Measurements from ENCODE around the gene IFRD2.
"Not testable (repeated sequence)": the region's sequence is repeated elsewhere in the genome, so short reads cannot be mapped to it uniquely, and the experiment has no call there.

IFRD2 gene

GRCh38 chr3:50324351-50325112 is 32.3 kb upstream of the IFRD2 start:
- peak; percentile 57 for DNase-seq

- no peak for DNase-seq
Measured at GRCh38 chr3:50323614-50324199, 31.5 kb upstream of the IFRD2 start.

- DNase-seq, result no peak
Measured at GRCh38 chr3:50323092-50323600, 30.9 kb upstream of the IFRD2 start.

GRCh38 chr3:50322386-50323091 is 30.3 kb upstream of the IFRD2 start, which contains the start of gene HYAL2:
TSS of gene HYAL2 (minus strand) at chr3:50322745. CDS start at chr3:50320489, 2,256 bp downstream.
- no peak for DNase-seq

DNA sequence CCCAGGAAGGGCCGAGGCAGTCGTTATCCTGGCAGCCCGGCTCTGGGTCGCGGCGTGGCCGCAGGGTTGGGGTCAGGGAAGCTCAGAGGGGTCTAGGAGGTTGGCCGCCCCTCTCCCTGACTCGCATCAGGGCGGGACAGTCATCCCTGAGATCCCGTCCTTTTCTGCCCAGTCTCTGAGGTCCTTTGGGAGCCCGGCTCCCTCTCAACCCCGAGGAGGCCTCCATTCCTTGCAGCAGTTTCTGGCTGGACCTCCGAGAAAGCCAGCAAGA is 29.8 kb upstream of the IFRD2 start:
- DNase-seq, result no peak

GRCh38 chr3:50321336-50322114 is 29.3 kb upstream of the IFRD2 start:
- DNase-seq, result peak; percentile 88

GRCh38 chr3:50320853-50321335 is 28.7 kb upstream of the IFRD2 start:
- peak; percentile 73 for DNase-seq

DNA sequence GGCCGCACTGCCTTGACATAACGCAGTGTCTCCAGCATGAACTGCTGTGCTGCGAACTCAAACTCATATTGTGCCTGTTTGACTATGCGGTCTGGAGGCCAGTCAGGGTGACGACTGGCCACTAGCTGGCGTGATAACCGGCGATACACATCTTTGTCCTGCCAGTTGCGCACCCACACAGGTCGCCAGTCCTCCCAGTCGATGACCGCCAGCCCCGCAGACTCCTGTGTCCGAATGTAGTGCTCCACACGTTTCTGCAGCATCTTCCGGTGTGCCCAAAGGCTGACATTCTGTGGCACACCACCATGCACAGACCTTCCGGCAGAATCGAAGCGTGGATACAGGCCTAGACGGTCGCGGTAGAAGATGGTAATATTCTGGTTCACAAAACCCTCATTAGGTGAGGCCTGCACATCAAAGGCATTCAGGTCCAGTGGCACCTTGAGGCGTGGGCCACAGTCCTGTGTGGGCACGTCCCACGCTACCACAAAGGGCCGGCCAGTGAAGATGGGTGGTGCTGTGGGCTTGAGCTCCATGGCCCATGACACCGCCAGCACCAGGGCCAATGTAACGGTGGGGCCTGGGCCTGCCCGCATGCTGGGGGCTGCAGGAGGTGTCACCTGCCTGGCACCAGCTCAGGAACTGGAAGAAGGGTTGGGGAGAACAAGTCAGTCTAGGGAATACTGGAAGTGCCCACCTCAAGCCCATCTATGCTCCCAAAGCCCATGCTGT is 27.8 kb upstream of the IFRD2 start:
- DNase-seq, result no peak

GRCh38 chr3:50319181-50319893 is 27.1 kb upstream of the IFRD2 start:
- no peak for DNase-seq

DNA sequence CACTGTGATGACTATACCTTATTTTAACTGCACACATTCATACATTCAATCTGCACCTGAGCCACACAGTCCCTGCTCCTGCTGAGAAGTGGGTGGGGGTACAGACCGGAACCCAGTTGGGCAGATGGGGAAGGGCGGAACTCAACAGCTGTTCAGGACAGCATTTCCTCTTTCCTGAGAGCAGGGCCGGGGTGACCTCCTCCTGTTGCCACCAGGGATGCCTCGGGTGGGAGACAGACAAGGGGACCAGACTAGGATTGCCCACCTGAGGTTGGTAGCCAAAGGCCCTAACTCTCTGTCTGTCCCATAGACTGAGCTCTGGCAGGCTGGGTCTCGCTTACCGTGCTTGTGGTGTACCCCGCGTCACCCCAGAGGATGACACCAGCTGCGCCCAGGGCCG is 26.4 kb upstream of the IFRD2 start:
- DNase-seq, result no peak

DNA sequence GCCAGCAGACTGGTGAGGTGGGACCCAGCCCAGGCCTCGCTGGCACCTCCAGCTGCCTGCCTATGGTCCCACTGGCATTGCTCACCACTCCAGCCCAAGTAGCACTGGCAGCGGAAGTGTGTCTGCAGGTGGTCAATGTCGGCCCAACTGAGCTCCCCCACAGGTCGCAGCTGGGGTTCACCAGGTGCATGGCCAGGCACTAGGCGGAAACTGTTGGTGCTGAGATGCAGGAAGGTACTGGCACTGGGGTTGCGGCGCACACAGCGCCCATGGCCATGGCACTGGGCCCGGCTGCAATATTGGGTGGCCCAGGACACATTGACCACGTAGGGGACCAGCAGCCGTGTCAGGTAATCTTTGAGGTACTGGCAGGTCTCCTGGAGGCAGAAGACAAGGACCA is 25.9 kb upstream of the IFRD2 start:
- DNase-seq, result no peak

- DNase-seq, result no peak
Measured at GRCh38 chr3:50317300-50317699, 25.1 kb upstream of the IFRD2 start.

- no peak for DNase-seq
Measured at GRCh38 chr3:50316657-50317242, 24.5 kb upstream of the IFRD2 start.

DNA sequence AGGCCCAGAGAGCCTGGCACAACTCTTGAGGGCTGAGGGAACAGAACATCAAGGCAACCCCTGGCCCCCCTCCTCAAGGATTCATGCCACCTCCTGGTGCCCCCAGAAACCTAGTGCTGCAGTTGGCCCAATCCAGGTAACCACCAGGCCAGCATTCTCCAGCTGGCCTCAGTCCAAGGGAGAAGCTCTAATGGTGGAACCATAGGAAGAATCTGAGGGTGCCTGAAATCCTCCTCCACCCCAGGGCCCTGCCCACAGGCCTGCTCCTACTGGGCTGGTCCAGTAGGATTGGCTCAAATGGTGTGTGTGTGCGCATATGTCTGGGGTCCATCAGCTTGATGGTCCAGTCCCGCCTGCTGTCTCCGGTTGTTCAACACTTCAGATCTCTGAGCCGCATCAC is 22.6 kb upstream of the IFRD2 start:
- DNase-seq, result no peak

- no peak for DNase-seq
Measured at GRCh38 chr3:50314342-50314741, 22.1 kb upstream of the IFRD2 start.

- DNase-seq, result not testable (repeated sequence)
Measured at GRCh38 chr3:50312041-50312440, 19.8 kb upstream of the IFRD2 start.

DNA sequence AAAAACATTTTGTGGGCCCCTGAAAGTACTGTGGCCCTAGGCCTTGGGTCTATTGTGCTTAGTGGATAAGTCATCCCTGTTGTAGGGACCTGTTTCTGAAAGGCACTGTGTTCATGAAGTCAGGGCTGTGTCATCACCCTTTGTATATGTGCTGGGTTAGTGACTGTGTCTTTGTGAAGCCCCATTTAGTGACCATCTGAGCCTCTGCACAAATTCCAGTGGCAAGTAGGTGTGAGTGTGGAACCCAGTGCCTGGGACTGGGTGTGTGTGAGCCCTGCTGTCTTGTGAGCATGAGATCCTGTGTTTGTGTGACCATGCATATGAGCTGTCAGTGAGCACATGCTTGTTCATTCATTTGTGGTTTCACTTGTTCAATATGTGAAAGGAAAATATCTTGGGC is 12.4 kb upstream of the IFRD2 start:
- DNase-seq, result no peak

- no peak for DNase-seq
Measured at GRCh38 chr3:50303013-50303815, 11.0 kb upstream of the IFRD2 start, which contains the start of gene HYAL1. TSS of gene HYAL1 (minus strand) at chr3:50303574. CDS start at chr3:50302956, 618 bp downstream.

- no peak for DNase-seq
Measured at GRCh38 chr3:50302095-50303012, 10.1 kb upstream of the IFRD2 start.

All from fibroblast of skin of right quadriceps (primary cell).